GM21576 (cell line): ENCODE results near the gene CD9.

ENCODE experiments used
- ATAC-seq: cut with Tn5 transposase; IDR thresholded peaks from one replicate; pipeline ENCODE4 v1.9.1; 2021; ENCODE audit warnings: mild to moderate bottlenecking, moderate library complexity; ENCODE audit not compliant: unreplicated experiment

CD9 gene

GRCh38 chr12:6273205-6273540 is 73.0 kb downstream of the CD9 start:
- no peak for ATAC-seq

- no peak for ATAC-seq
Observed at GRCh38 chr12:6273541-6274230, 73.5 kb downstream of the CD9 start.

GRCh38 chr12:6274231-6275221 is 74.3 kb downstream of the CD9 start:
- ATAC-seq, result no peak

- ATAC-seq, result no peak
Observed at GRCh38 chr12:6275928-6276887, 76.0 kb downstream of the CD9 start.

- no peak for ATAC-seq
Observed at GRCh38 chr12:6276956-6277620, 76.9 kb downstream of the CD9 start.

GRCh38 chr12:6277982-6278438 is 77.8 kb downstream of the CD9 start:
- ATAC-seq, result peak; percentile 20

GRCh38 chr12:6278439-6279255 is 78.4 kb downstream of the CD9 start:
- ATAC-seq, result peak; percentile 70

- no peak for ATAC-seq
Observed at GRCh38 chr12:6279256-6279628, 79.0 kb downstream of the CD9 start.

- ATAC-seq, result no peak
Observed at GRCh38 chr12:6279631-6280030, 79.4 kb downstream of the CD9 start.

GRCh38 chr12:6280053-6280469 is 79.9 kb downstream of the CD9 start:
- ATAC-seq, result no peak

- no peak for ATAC-seq
Observed at GRCh38 chr12:6280672-6281071, 80.5 kb downstream of the CD9 start.

- no peak for ATAC-seq
Observed at GRCh38 chr12:6281081-6281809, 81.0 kb downstream of the CD9 start.

- ATAC-seq, result no peak
Observed at GRCh38 chr12:6282453-6282840, 82.2 kb downstream of the CD9 start.

- ATAC-seq, result no peak
Observed at GRCh38 chr12:6284273-6284672, 84.1 kb downstream of the CD9 start.

- peak; percentile 55 for ATAC-seq
Observed at GRCh38 chr12:6285063-6285477, 84.9 kb downstream of the CD9 start.

- no peak for ATAC-seq
Observed at GRCh38 chr12:6285532-6286306, 85.5 kb downstream of the CD9 start.
